CD4-positive, CD25-positive, alpha-beta regulatory T cell (primary cell): ENCODE results near the gene DCDC1. TPM values are rescaled to one million over a fixed set of nuclear protein-coding genes. Genes with fewer than 3 reads are reported as not detected.
"Not testable (repeated sequence)": the region's sequence is repeated elsewhere in the genome, so short reads cannot be mapped to it uniquely, and the experiment has no call there.

ENCODE experiments used
- ATAC-seq, 2 donors: fragments of 150-1000 bp; cut with Tn5 transposase; one replicate each; pipeline ENCODE4 v1.10.0; 2021; ENCODE audit warnings: low read depth in 2 of 2, moderate number of reproducible peaks in 2 of 2, moderate library complexity in 1 of 2
- DNase-seq, 3 donors: peaks; one replicate each; pipeline versions ENCODE4 v3.0.0 to v3.0.0-alpha.2; 2012 to 2022; ENCODE audit warnings: mixed read lengths in 1 of 3
- H3K27ac ChIP-seq: one replicate; pipeline ENCODE4 v1.7.0; 2013; ENCODE audit warnings: mild to moderate bottlenecking, low read length; ENCODE audit not compliant: insufficient read depth, poor library complexity, severe bottlenecking
- H3K27me3 ChIP-seq: one replicate; pipeline ENCODE4 v1.7.0; 2013; ENCODE audit warnings: low read length; ENCODE audit not compliant: control insufficient read depth, insufficient read depth
- H3K36me3 ChIP-seq: one replicate; pipeline ENCODE4 v1.7.0; 2013; ENCODE audit warnings: mild to moderate bottlenecking, low read length, moderate library complexity; ENCODE audit not compliant: control insufficient read depth, insufficient read depth
- H3K4me1 ChIP-seq: 2 replicates; pipeline ENCODE4 v1.7.0; 2013; ENCODE audit warnings: mild to moderate bottlenecking, low read length; ENCODE audit not compliant: insufficient read depth, control insufficient read depth, poor library complexity, severe bottlenecking
- H3K4me3 ChIP-seq: one replicate; pipeline ENCODE4 v1.7.0; 2013; ENCODE audit warnings: low read depth, mild to moderate bottlenecking, low read length, moderate library complexity
- H3K9me3 ChIP-seq, 2 experiments: 1 replicate in 1 of 2; 2 replicates in 1 of 2; pipeline ENCODE4 v1.7.0; 2013; ENCODE audit warnings: low read length in 2 of 2, mild to moderate bottlenecking in 1 of 2, moderate library complexity in 1 of 2; ENCODE audit not compliant: control insufficient read depth in 2 of 2
- H3K27ac Mint-ChIP-seq, 3 donors: one replicate each; pipeline ENCODE4 v1.8.0; 2020 to 2022; ENCODE audit warnings: mild to moderate bottlenecking in 3 of 3, mixed read lengths in 3 of 3, moderate library complexity in 2 of 3
- H3K27me3 Mint-ChIP-seq: one replicate; pipeline ENCODE4 v1.8.0; 2022; ENCODE audit warnings: mild to moderate bottlenecking, mixed read lengths
- H3K36me3 Mint-ChIP-seq: one replicate; pipeline ENCODE4 v1.8.0; 2020; ENCODE audit warnings: mixed read lengths
- H3K4me1 Mint-ChIP-seq, 4 donors: one replicate each; pipeline ENCODE4 v1.8.0; 2020 to 2022; ENCODE audit warnings: mixed read lengths in 4 of 4, mild to moderate bottlenecking in 1 of 4
- H3K4me3 Mint-ChIP-seq, 4 donors: one replicate each; pipeline ENCODE4 v1.8.0; 2020 to 2022; ENCODE audit warnings: mild to moderate bottlenecking in 4 of 4, mixed read lengths in 4 of 4, moderate library complexity in 3 of 4
- H3K9me3 Mint-ChIP-seq, 7 donors: one replicate each; pipeline ENCODE4 v1.8.0; 2020 to 2022; ENCODE audit warnings: mixed read lengths in 7 of 7, mild to moderate bottlenecking in 3 of 7, moderate library complexity in 2 of 7
- polyA plus RNA-seq, 4 donors: library from polyadenylated mRNA; unstranded; fragments of 300-500 nt; fragmentation: Illumina TruSeq; gene quantifications; one replicate each; pipeline ENCODE4 v1.2.3, GENCODE V29; 2021
- total RNA-seq: library from RNA; stranded (reverse); gene quantifications from one replicate; pipeline ENCODE4 v1.2.3, GENCODE V29; 2022

The DCDC1 gene
- total and polyA plus RNA-seq, 5 donors from 2014 or later = not detected

- no peaks in the 10 kb centered on the region for H3K36me3 ChIP-seq
- H3K4me1 ChIP-seq = no peaks in the 10 kb centered on the region
- Mint-ChIP-seq H3K4me3 (no peak overlapping the region), H3K9me3 (peaks cover 0 to 7% (median 3%) of the 10 kb centered on the region in 7 donors), H3K36me3 (no peaks in the 10 kb centered on the region), H3K4me1 (no peaks in the 10 kb centered on the region), H3K27ac (no peak overlapping the region), H3K27me3 (peaks cover 3% of the 10 kb centered on the region)
- no peak overlapping the region for H3K27ac ChIP-seq
- no peaks in the 10 kb centered on the region for H3K9me3 ChIP-seq
- H3K27me3 ChIP-seq = no peaks in the 10 kb centered on the region
- H3K4me3 ChIP-seq = no peak overlapping the region
- no peak for DNase-seq
- ATAC-seq = no peak
Observed at GRCh38 chr11:30983776-30984441, 385.6 kb downstream of the DCDC1 start.

DNA sequence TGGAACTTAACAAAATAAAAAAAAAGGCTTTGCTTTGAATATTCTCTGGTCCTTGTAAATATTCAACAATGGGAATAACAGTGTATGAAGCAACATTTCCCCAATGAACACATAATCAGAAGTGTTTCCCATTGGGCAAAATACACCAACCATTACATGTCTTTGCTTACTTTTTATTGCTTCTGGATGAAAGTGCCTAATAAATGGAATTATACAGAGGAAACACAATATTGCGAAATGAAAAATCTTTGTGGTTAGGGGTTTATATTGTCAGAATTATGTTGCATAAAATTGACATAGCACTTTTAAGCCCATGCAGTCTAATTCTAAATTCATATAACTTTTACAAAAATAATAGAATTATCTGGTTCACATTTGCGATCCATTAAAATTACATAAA is 386.4 kb downstream of the DCDC1 start:
- no peaks in the 10 kb centered on the region for H3K4me1 Mint-ChIP-seq
- no peak overlapping the region for H3K4me3 ChIP-seq
- no peaks in the 10 kb centered on the region for H3K27me3 Mint-ChIP-seq
- ATAC-seq = no peak
- H3K27ac Mint-ChIP-seq = no peak overlapping the region
- H3K27ac ChIP-seq = no peak overlapping the region
- no peaks in the 10 kb centered on the region for H3K36me3 ChIP-seq
- no peaks in the 10 kb centered on the region for H3K36me3 Mint-ChIP-seq
- no peaks in the 10 kb centered on the region for H3K27me3 ChIP-seq
- H3K9me3 Mint-ChIP-seq = peaks cover 0 to 8% (median 3%) of the 10 kb centered on the region in 7 donors
- H3K9me3 ChIP-seq = no peaks in the 10 kb centered on the region
- H3K4me3 Mint-ChIP-seq = no peak overlapping the region
- DNase-seq = no peak
- no peaks in the 10 kb centered on the region for H3K4me1 ChIP-seq

GRCh38 chr11:30967579-30967978 is 402.0 kb downstream of the DCDC1 start:
- DNase-seq (no peak), ATAC-seq (no peak)
- H3K4me1 Mint-ChIP-seq = no peaks in the 10 kb centered on the region
- Histone ChIP-seq H3K4me1 (no peaks in the 10 kb centered on the region), H3K27ac (no peak overlapping the region), H3K4me3 (no peak overlapping the region), H3K27me3 (no peaks in the 10 kb centered on the region), H3K9me3 (peaks cover 0 to 1% of the 10 kb centered on the region in 2 experiments), H3K36me3 (no peaks in the 10 kb centered on the region)
- H3K27ac Mint-ChIP-seq = no peak overlapping the region
- no peaks in the 10 kb centered on the region for H3K27me3 Mint-ChIP-seq
- H3K9me3 Mint-ChIP-seq = peaks cover 0 to 19% (median 4%) of the 10 kb centered on the region in 7 donors
- no peak overlapping the region for H3K4me3 Mint-ChIP-seq
- no peaks in the 10 kb centered on the region for H3K36me3 Mint-ChIP-seq

GRCh38 chr11:30960387-30960992 is 409.0 kb downstream of the DCDC1 start:
- no peaks in the 10 kb centered on the region for H3K4me1 ChIP-seq
- H3K4me3 ChIP-seq = no peak overlapping the region
- Mint-ChIP-seq H3K27ac (no peak overlapping the region), H3K4me1 (no peaks in the 10 kb centered on the region), H3K27me3 (no peaks in the 10 kb centered on the region), H3K9me3 (peaks cover 0 to 6% (median 4%) of the 10 kb centered on the region in 7 donors), H3K36me3 (no peaks in the 10 kb centered on the region), H3K4me3 (no peak overlapping the region)
- H3K9me3 ChIP-seq = no peaks in the 10 kb centered on the region
- H3K27me3 ChIP-seq = no peaks in the 10 kb centered on the region
- no peak for DNase-seq
- H3K27ac ChIP-seq = no peak overlapping the region
- no peak for ATAC-seq
- no peaks in the 10 kb centered on the region for H3K36me3 ChIP-seq

DNA sequence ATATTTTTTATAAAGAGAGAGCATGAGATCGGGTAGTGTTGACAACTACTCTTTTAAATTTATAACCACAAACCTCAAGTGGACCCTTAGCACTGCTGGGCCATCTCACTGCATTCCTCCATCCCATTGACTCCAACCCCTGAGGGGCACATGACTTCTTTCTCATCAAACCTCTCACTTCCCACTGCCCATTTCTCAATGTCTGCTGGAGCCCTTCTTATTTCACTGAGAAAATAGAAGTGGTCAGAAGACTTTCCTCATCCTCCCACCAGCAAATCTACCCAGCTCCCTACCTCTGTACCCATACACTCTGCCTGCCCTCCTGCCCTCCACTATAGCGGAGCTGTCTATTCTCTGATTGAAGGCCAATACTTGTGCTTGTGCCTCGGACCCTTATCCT is 412.8 kb downstream of the DCDC1 start:
- H3K27me3 ChIP-seq = no peaks in the 10 kb centered on the region
- H3K4me1 Mint-ChIP-seq = no peaks in the 10 kb centered on the region
- no peaks in the 10 kb centered on the region for H3K9me3 ChIP-seq
- H3K4me3 ChIP-seq = no peak overlapping the region
- H3K27ac ChIP-seq = no peak overlapping the region
- H3K27ac Mint-ChIP-seq = no peak overlapping the region
- peaks cover 0 to 10% (median 4%) of the 10 kb centered on the region in 7 donors for H3K9me3 Mint-ChIP-seq
- H3K36me3 ChIP-seq = no peaks in the 10 kb centered on the region
- H3K4me1 ChIP-seq = no peaks in the 10 kb centered on the region
- no peaks in the 10 kb centered on the region for H3K27me3 Mint-ChIP-seq
- ATAC-seq = no peak
- no peaks in the 10 kb centered on the region for H3K36me3 Mint-ChIP-seq
- no peak for DNase-seq
- H3K4me3 Mint-ChIP-seq = no peak overlapping the region

DNA sequence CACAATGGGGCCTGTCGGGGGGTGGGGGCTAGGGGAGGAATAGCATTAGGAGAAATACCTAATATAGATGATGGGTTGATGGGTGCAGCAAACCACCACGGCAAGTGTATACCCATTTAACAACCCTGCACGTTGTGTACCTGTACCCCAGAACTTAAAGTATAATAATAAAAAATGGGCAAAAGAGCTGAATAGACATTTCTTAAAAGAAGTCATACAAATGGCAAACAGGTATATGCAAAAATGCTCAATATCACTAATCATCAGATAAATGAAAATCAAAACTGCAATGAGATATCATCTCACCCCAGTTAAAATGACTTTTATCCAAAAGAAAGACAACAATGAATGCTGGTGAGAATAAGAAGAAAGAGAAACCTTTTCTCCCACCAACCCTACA is 419.7 kb downstream of the DCDC1 start:
- Mint-ChIP-seq H3K4me1 (no peaks in the 10 kb centered on the region), H3K27me3 (no peaks in the 10 kb centered on the region), H3K4me3 (peak overlapping the region in 1 of 4 donors; percentile 85), H3K9me3 (peaks cover 0 to 9% (median 2%) of the 10 kb centered on the region in 7 donors), H3K27ac (no peak overlapping the region), H3K36me3 (no peaks in the 10 kb centered on the region)
- no peak for DNase-seq
- no peak for ATAC-seq
- Histone ChIP-seq H3K27ac (no peak overlapping the region), H3K9me3 (no peaks in the 10 kb centered on the region), H3K4me1 (no peaks in the 10 kb centered on the region), H3K4me3 (no peak overlapping the region), H3K36me3 (no peaks in the 10 kb centered on the region), H3K27me3 (no peaks in the 10 kb centered on the region)

DNA sequence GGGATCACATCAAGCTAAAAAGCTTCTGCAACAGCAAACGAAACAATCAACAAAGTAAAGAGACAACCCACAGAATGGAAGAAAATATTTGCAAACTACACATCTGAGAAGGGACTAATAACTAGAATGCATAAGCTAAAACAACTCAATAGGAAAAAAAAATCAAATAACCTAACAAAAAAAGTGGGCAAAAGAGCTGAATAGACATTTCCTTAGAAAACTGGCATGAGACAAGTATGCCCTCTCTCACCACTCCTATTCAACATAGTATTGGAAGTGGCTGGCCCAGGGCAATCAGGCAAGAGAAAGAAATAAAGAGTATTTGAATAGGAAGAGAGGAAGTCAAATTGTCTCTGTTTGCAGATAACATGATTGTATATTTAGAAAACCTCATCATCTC is 421.8 kb downstream of the DCDC1 start:
- H3K4me3 Mint-ChIP-seq, H3K4me1 Mint-ChIP-seq, H3K9me3 ChIP-seq, H3K27me3 Mint-ChIP-seq, H3K27me3 ChIP-seq, H3K27ac Mint-ChIP-seq, H3K36me3 Mint-ChIP-seq, ATAC-seq, DNase-seq, H3K36me3 ChIP-seq, H3K4me3 ChIP-seq, H3K27ac ChIP-seq, H3K4me1 ChIP-seq: not testable (repeated sequence)
- peaks cover 0 to 11% (median 3%) of the 10 kb centered on the region in 7 donors for H3K9me3 Mint-ChIP-seq

- Mint-ChIP-seq H3K9me3 (peaks cover 0 to 15% (median 2%) of the 10 kb centered on the region in 7 donors), H3K4me1 (no peaks in the 10 kb centered on the region), H3K4me3 (no peak overlapping the region), H3K27ac (no peak overlapping the region), H3K36me3 (no peaks in the 10 kb centered on the region), H3K27me3 (no peaks in the 10 kb centered on the region)
- DNase-seq = no peak
- peaks cover 0 to 9% of the 10 kb centered on the region in 2 experiments for H3K9me3 ChIP-seq
- no peaks in the 10 kb centered on the region for H3K4me1 ChIP-seq
- H3K27me3 ChIP-seq = no peaks in the 10 kb centered on the region
- no peak for ATAC-seq
- H3K4me3 ChIP-seq = no peak overlapping the region
- H3K36me3 ChIP-seq = no peaks in the 10 kb centered on the region
- H3K27ac ChIP-seq = no peak overlapping the region
Observed at GRCh38 chr11:30938810-30939209, 430.7 kb downstream of the DCDC1 start.
